H9 (cell line): Measurements from ENCODE around the gene FREM1. TPM values are rescaled to one million over a fixed set of nuclear protein-coding genes. Genes with fewer than 3 reads are reported as not detected.

Experiments used
- DNase-seq: peaks from one replicate; pipeline ENCODE4 v3.0.0-alpha.2; 2017
- H2AFZ ChIP-seq: one replicate; pipeline ENCODE4 v1.6.1; 2013; ENCODE audit warnings: mild to moderate bottlenecking, low read length, control low read depth, moderate library complexity
- H2AK5ac ChIP-seq: 2 replicates; pipeline ENCODE4 v1.6.1; 2013; ENCODE audit warnings: low read length, control low read depth, mixed read lengths; ENCODE audit not compliant: insufficient read length
- H2BK120ac ChIP-seq: one replicate; pipeline ENCODE4 v1.6.1; 2013; ENCODE audit warnings: low read depth, mild to moderate bottlenecking, low read length, control low read depth, inconsistent platforms; ENCODE audit not compliant: poor library complexity, severe bottlenecking
- H2BK12ac ChIP-seq: 2 replicates; pipeline ENCODE4 v1.6.1; 2013; ENCODE audit warnings: low read length, control low read depth, mixed read lengths, low read depth; ENCODE audit not compliant: insufficient read length
- H2BK15ac ChIP-seq: 2 replicates; pipeline ENCODE4 v1.6.1; 2013; ENCODE audit warnings: low read depth, low read length, control low read depth
- H2BK20ac ChIP-seq: one replicate; pipeline ENCODE4 v1.6.1; 2013; ENCODE audit warnings: low read depth, mild to moderate bottlenecking, low read length, control low read depth, inconsistent platforms; ENCODE audit not compliant: poor library complexity, severe bottlenecking
- H2BK5ac ChIP-seq: 2 replicates; pipeline ENCODE4 v1.6.1; 2013; ENCODE audit warnings: low read length, control low read depth, mixed read lengths; ENCODE audit not compliant: insufficient read length
- H3K14ac ChIP-seq: 2 replicates; pipeline ENCODE4 v1.6.1; 2013; ENCODE audit warnings: low read length, control low read depth; ENCODE audit not compliant: insufficient read depth
- H3K18ac ChIP-seq: 2 replicates; pipeline ENCODE4 v1.6.1; 2013; ENCODE audit warnings: low read depth, mild to moderate bottlenecking, mixed read lengths, low read length, control low read depth; ENCODE audit not compliant: insufficient read length
- H3K23ac ChIP-seq: 2 replicates; pipeline ENCODE4 v1.6.1; 2013; ENCODE audit warnings: low read length, control low read depth, mixed read lengths, low read depth; ENCODE audit not compliant: insufficient read length
- H3K23me2 ChIP-seq: 2 replicates; pipeline ENCODE4 v1.6.1; 2013; ENCODE audit warnings: low read depth, mild to moderate bottlenecking, mixed read lengths, low read length, control low read depth; ENCODE audit not compliant: insufficient read length, poor library complexity, severe bottlenecking
- H3K27ac ChIP-seq: 2 replicates; pipeline ENCODE4 v1.5.1; 2013; ENCODE audit warnings: low read length, control low read depth, mixed read lengths, low read depth; ENCODE audit not compliant: insufficient read length
- H3K27me3 ChIP-seq: 2 replicates; pipeline ENCODE4 v1.6.1; 2013; ENCODE audit warnings: low read length, control low read depth, inconsistent platforms; ENCODE audit not compliant: insufficient read depth
- H3K4ac ChIP-seq: 2 replicates; pipeline ENCODE4 v1.6.1; 2013; ENCODE audit warnings: low read depth, mild to moderate bottlenecking, control low read depth, inconsistent platforms, low read length, moderate library complexity
- H3K4me1 ChIP-seq: 2 replicates; pipeline ENCODE4 v1.6.1; 2013; ENCODE audit warnings: low read length, control low read depth, inconsistent platforms; ENCODE audit not compliant: insufficient read depth
- H3K4me2 ChIP-seq: 2 replicates; pipeline ENCODE4 v1.6.1; 2013; ENCODE audit warnings: low read length, control low read depth, mixed read lengths; ENCODE audit not compliant: insufficient read length, insufficient read depth
- H3K56ac ChIP-seq: 2 replicates; pipeline ENCODE4 v1.6.1; 2013; ENCODE audit warnings: low read depth, mild to moderate bottlenecking, mixed read lengths, low read length, control low read depth; ENCODE audit not compliant: insufficient read length
- H3K79me1 ChIP-seq: 2 replicates; pipeline ENCODE4 v1.6.1; 2013; ENCODE audit warnings: low read depth, mild to moderate bottlenecking, moderate library complexity, low read length, control low read depth, inconsistent platforms; ENCODE audit not compliant: insufficient read depth, poor library complexity, severe bottlenecking
- H3K79me2 ChIP-seq: 2 replicates; pipeline ENCODE4 v1.6.1; 2013; ENCODE audit warnings: low read length, control low read depth, inconsistent platforms; ENCODE audit not compliant: insufficient read depth
- H3K9ac ChIP-seq: 2 replicates; pipeline ENCODE4 v1.6.1; 2013; ENCODE audit warnings: low read length, control low read depth, mixed read lengths; ENCODE audit not compliant: insufficient read length; ENCODE audit errors: extremely low read depth
- H3K9me3 ChIP-seq: one replicate; pipeline ENCODE4 v1.6.1; 2013; ENCODE audit warnings: low read depth, low read length, inconsistent platforms; ENCODE audit not compliant: control insufficient read depth
- H3T11ph ChIP-seq: one replicate; pipeline ENCODE4 v1.6.1; 2013; ENCODE audit warnings: mild to moderate bottlenecking, low read length, control low read depth, inconsistent platforms
- H4K20me1 ChIP-seq: one replicate; pipeline ENCODE4 v1.6.1; 2013; ENCODE audit not compliant: control insufficient read depth, insufficient read length, insufficient read depth
- H4K5ac ChIP-seq: 2 replicates; pipeline ENCODE4 v1.6.1; 2013; ENCODE audit warnings: low read depth, mild to moderate bottlenecking, mixed read lengths, low read length, control low read depth; ENCODE audit not compliant: insufficient read length
- H4K8ac ChIP-seq: replicated peaks from 2 replicates; pipeline ENCODE4 v1.6.1; 2013; ENCODE audit warnings: low read length, control low read depth, mixed read lengths, low read depth; ENCODE audit not compliant: insufficient read length
- H4K91ac ChIP-seq: 2 replicates; pipeline ENCODE4 v1.6.1; 2013; ENCODE audit warnings: low read depth, mild to moderate bottlenecking, moderate library complexity, mixed read lengths, low read length, control low read depth; ENCODE audit not compliant: insufficient read length
- H3K27ac Mint-ChIP-seq, 3 experiments: 2 replicates in 2 of 3; 3 replicates in 1 of 3; pipeline ENCODE4 v1.8.0; 2020 to 2021; ENCODE audit warnings: mixed read lengths in 3 of 3, mild to moderate bottlenecking in 1 of 3, moderate library complexity in 1 of 3
- H3K27me3 Mint-ChIP-seq: 2 replicates; pipeline ENCODE4 v1.8.0; 2021; ENCODE audit warnings: low read depth, mild to moderate bottlenecking, moderate library complexity, mixed read lengths
- H3K36me3 Mint-ChIP-seq, 3 experiments: 2 replicates in 2 of 3; 3 replicates in 1 of 3; pipeline ENCODE4 v1.8.0; 2020 to 2021; ENCODE audit warnings: low read depth in 3 of 3, mixed read lengths in 3 of 3; ENCODE audit not compliant: insufficient read depth in 1 of 3
- H3K4me1 Mint-ChIP-seq, 2 experiments: 2 replicates each; pipeline ENCODE4 v1.8.0; 2020; ENCODE audit warnings: mixed read lengths in 2 of 2
- H3K4me3 Mint-ChIP-seq, 2 experiments: 2 replicates in 1 of 2; 3 replicates in 1 of 2; pipeline ENCODE4 v1.8.0; 2020 to 2021; ENCODE audit warnings: mild to moderate bottlenecking in 2 of 2, mixed read lengths in 2 of 2, moderate library complexity in 1 of 2
- H3K9me3 Mint-ChIP-seq, 2 experiments: 2 replicates in 1 of 2; 3 replicates in 1 of 2; pipeline ENCODE4 v1.8.0; 2020; ENCODE audit warnings: mild to moderate bottlenecking in 2 of 2, mixed read lengths in 2 of 2, moderate library complexity in 1 of 2
- WGBS: extraction: QIAGEN DNeasy Blood & Tissue Kit; methylation state at CpG from one replicate; pipeline ENCODE4 v1.1.7; 2013; ENCODE audit warnings: missing lambda C conversion rate, low lambda C conversion rate, mixed read lengths; ENCODE audit not compliant: insufficient read length; ENCODE audit errors: extremely low coverage; 5-methylcytosine and 5-hydroxymethylcytosine counted together
- total RNA-seq: library from RNA; stranded (reverse); gene quantifications from 2 replicates; pipeline ENCODE4 v1.2.1, GENCODE V29; 2021
- TF ChIP-seq, protein P1 (sequence below): fragments of 200-600 bp; sonication (generic); conservative IDR thresholded peaks from 3 replicates; pipeline ENCODE4 v1.8.0; 2021; ENCODE audit warnings: antibody characterized with exemption, mild to moderate bottlenecking

Gene FREM1
- total RNA-seq, 1 experiment from 2014 or later, result 0.44 TPM

DNA sequence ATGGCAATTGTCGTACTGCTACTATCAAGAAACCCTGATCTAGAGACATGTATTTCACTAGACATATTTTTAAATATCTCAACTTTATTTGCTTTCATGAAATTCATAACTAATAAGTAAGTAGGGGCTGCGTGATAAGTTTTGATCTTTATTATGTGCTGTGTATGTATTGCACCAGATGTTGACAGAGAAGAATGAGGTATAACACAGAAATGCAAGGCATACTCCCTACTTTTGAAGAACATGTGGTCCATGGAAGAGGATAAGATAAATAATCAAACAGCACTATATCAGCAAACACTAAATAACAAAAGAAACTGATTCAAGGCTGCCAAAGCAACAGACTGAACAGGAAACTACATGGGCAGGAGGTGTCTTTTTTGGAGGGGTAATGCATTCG is 60.9 kb downstream of the FREM1 start:
- no peak overlapping the region for H3K4me3 Mint-ChIP-seq
- Histone ChIP-seq H4K8ac (no peak overlapping the region), H2BK15ac (no peak overlapping the region), H2BK12ac (no peak overlapping the region), H2BK120ac (no peak overlapping the region), H3T11ph (no peak overlapping the region), H3K9ac (no peak overlapping the region), H3K79me2 (no peaks in the 10 kb centered on the region), H3K27me3 (no peaks in the 10 kb centered on the region), H3K18ac (no peak overlapping the region), H2BK20ac (no peak overlapping the region), H3K4me1 (no peaks in the 10 kb centered on the region), H3K79me1 (no peaks in the 10 kb centered on the region), H3K14ac (no peak overlapping the region), H2BK5ac (no peak overlapping the region), H4K91ac (no peak overlapping the region), H3K9me3 (no peaks in the 10 kb centered on the region), H2AK5ac (no peak overlapping the region), H3K4me2 (no peak overlapping the region), H3K23ac (no peak overlapping the region), H2AFZ (no peak overlapping the region), H4K5ac (no peak overlapping the region), H3K27ac (no peak overlapping the region), H3K56ac (no peak overlapping the region), H3K4ac (no peak overlapping the region), H3K23me2 (no peaks in the 10 kb centered on the region), H4K20me1 (no peaks in the 10 kb centered on the region)
- TF ChIP-seq, protein P1, sequence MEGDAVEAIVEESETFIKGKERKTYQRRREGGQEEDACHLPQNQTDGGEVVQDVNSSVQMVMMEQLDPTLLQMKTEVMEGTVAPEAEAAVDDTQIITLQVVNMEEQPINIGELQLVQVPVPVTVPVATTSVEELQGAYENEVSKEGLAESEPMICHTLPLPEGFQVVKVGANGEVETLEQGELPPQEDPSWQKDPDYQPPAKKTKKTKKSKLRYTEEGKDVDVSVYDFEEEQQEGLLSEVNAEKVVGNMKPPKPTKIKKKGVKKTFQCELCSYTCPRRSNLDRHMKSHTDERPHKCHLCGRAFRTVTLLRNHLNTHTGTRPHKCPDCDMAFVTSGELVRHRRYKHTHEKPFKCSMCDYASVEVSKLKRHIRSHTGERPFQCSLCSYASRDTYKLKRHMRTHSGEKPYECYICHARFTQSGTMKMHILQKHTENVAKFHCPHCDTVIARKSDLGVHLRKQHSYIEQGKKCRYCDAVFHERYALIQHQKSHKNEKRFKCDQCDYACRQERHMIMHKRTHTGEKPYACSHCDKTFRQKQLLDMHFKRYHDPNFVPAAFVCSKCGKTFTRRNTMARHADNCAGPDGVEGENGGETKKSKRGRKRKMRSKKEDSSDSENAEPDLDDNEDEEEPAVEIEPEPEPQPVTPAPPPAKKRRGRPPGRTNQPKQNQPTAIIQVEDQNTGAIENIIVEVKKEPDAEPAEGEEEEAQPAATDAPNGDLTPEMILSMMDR, result no peak
- H3K27me3 Mint-ChIP-seq, result no peaks in the 10 kb centered on the region; the same call in 1 of the 2 replicates
- H3K9me3 Mint-ChIP-seq, result peaks cover 0 to 5% of the 10 kb centered on the region in 2 experiments; a peak in 2 of 5 replicates
- DNase-seq, result no peak
- H3K36me3 Mint-ChIP-seq, result peaks cover 0 to 8% (median 5%) of the 10 kb centered on the region in 3 experiments; a peak in 3 of 7 replicates
- no peak overlapping the region for H3K27ac Mint-ChIP-seq
- WGBS, result no CpG with 5 or more reads among the region's 3 CpGs
- no peaks in the 10 kb centered on the region for H3K4me1 Mint-ChIP-seq
